ENCODE results near the gene ARFGAP1.

GRCh38 chr20:63330940-63331339, 58.3 kb downstream of the ARFGAP1 start:
- no peak for TF ChIP-seq EZH2 (IDR thresholded peaks at IDR 0.05; ENCODE audit: borderline replicate concordance, low read depth, low read length, severe bottlenecking)
- TF ChIP-seq CTCF (IDR thresholded peaks at IDR 0.05; ENCODE audit: borderline replicate concordance, extremely low read depth, low read length, poor library complexity, severe bottlenecking) = no peak

Measured in DND-41 (cell line).